GM21825 (cell line): ENCODE data around the gene YIPF5.

Experiments used
- ATAC-seq: cut with Tn5 transposase; IDR thresholded peaks from one replicate; pipeline ENCODE4 v1.9.1; 2021; ENCODE audit warnings: mild to moderate bottlenecking, moderate library complexity; ENCODE audit not compliant: unreplicated experiment

The YIPF5 gene

GRCh38 chr5:144183254-144183889 lies 12.9 kb upstream of the YIPF5 start:
- no peak for ATAC-seq

- no peak for ATAC-seq
Observed at GRCh38 chr5:144179226-144179625, 8.8 kb upstream of the YIPF5 start.

GRCh38 chr5:144177548-144177947 lies 7.1 kb upstream of the YIPF5 start:
- ATAC-seq, result no peak

DNA sequence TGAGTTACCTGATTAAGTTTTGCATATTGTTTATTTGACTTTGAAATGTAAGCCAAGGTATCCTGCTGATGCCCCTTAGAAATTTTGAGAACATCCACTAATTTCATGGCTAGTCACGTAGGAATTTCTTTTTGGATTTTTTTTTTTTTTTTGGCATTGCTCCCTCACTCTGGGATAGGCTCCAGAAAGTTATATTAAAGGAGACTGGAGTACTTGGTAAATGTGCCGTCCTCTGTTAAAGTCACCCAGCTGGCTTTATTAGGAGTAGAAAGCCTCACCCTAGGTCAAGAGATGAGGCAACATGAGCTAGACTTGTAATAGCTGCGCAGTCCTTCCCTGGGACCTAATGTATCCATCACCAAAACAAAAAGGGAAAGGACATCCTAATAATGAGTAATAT lies 3.3 kb upstream of the YIPF5 start:
- no peak for ATAC-seq

- peak; percentile 1 for ATAC-seq
Observed at GRCh38 chr5:144169904-144170275, 569 bp downstream of the YIPF5 start.

DNA sequence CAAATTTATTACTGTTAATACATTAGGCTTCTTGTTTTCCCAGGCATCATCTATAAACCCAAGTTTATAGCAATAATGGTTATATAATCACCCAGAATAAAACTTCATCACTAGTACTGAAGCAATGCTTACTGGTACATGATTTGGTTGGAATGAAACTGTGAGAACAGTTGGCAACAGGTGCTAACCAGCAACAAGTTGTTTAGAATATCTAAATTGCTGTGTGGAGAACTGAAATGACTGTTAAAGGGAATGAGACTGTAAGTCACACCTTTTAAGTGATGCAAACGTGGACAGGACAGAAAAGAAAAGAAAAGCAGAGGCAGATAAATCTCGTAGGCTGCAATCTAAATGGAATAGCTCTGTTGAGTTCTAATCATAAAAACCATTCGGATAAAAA lies 2.5 kb downstream of the YIPF5 start:
- ATAC-seq, result no peak

GRCh38 chr5:144166696-144167095 lies 3.8 kb downstream of the YIPF5 start:
- ATAC-seq, result no peak

DNA sequence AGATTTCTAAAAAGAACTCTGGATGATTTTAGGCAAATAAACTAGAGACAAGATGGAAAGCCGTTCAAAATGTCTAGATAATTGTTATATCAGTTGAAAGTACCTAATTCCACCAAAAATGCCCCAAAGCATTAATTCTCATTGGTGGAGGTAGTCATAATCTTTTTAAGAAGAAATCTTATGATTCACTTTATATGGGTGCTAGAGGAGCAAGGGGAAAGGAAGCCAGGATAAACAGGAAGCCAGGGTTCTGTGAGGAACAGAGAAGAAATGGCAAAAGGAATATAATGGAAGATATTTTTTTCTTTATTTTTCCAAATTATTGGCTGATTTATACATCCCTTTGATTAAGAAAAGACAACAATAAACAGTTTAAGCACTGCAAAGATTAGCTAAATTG lies 7.8 kb downstream of the YIPF5 start:
- ATAC-seq, result no peak

DNA sequence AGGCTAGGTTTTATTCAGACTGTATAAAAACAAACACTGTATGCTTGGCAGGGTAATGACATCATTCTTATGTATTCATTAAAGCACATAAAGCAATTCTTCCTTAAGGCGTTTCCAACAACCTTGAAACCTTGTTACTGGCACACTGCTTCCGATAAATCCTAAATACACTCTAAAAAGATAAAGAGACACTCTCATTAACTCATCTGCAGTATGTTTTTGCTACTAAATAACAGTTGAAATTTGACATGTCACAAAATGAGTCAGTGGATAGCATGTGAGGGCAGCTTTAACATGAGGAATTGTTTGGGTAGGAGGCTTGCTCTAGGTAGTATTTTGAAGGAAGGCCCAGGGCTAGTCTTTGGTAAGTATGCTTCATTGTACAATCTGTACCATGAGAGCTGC lies 13.7 kb downstream of the YIPF5 start:
- ATAC-seq, result no peak

GRCh38 chr5:144151026-144151425 lies 19.4 kb downstream of the YIPF5 start:
- no peak for ATAC-seq

DNA sequence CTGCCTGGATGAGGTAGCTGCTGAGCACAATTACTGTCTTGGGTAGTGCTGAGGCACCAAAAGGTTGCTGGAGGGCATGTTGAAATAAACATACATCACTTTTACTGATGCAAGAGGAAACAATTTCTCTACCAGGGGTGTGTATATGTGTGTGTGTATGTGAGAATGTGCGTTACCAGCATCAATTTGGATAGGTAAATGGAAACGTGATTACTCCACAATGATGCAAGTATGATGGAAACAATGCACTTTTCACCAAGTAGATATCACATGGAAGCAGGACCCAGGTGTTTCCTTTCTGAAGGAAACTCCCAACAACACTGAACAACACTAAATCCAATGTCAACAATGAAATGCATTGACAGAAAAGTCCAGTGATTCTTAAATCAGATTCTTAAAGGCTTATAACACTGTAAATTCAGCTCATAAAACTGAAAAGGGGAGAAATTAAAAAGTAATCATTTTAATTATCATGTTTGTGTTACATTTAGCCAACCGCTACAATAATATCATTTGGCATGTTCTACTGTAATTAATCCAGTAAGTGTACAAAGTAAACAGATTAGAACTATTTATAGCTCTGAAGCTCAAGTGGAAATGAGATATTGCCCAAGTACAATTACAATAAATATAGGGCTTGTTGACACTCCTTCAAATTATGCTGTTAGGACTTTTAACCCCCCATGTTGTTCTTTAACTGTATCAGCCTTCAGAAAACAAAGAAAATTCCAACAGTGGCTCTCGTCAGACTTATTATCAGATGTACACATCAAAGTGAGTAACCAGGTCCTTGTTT lies 25.3 kb downstream of the YIPF5 start:
- no peak for ATAC-seq

DNA sequence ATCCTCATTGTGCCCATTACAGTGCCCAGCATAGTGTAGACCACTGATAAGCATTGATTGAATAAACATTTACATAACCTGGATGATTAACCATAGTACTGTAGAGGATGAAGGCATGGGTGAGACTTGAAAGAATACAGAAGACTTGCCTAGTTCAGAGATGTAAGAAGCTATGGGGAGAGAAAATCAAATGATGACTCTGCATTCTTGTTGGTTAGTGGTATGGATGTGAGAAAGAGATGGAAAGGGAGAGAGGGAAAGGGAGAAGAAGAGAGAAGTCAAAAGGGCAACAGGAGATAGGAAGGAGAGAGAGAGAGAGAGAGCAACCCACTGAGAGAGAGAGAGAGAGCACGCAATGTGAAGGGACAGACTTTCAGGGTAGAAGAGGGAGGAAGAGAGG lies 26.8 kb downstream of the YIPF5 start:
- ATAC-seq, result no peak

- ATAC-seq, result no peak
Observed at GRCh38 chr5:144142824-144143162, 27.7 kb downstream of the YIPF5 start.

DNA sequence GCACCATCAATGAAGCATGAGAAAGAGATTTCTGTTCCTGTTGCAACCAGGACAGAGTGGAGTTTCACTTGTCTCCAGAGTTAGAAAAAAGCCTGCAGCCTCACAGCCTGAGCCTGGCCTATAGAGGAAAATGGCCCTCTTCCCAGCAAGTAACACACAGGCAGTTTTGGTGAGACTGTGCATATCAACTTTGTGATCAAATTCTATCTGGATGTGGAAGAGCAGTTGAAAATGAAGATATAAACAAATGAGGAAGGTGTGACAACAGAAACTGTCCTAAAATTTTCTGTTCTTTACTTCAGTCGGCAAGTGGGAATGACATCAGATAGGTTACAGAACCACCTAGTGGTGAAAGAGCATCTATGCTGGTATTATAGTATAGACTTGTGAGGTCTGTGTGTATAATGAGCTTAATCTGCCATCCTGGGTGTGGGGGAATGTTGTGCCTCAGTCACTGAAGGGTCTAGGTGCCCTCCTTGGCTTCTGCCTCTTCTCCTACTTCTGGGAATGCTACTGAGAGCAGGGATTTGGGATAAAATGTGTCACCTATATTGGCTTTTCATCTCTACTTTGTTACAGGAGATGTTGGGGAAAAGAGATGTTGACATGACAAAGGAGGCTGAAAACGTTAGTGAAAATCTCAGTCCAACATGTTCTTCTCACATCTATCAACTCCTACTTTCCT lies 28.2 kb downstream of the YIPF5 start:
- ATAC-seq, result peak; percentile 96

DNA sequence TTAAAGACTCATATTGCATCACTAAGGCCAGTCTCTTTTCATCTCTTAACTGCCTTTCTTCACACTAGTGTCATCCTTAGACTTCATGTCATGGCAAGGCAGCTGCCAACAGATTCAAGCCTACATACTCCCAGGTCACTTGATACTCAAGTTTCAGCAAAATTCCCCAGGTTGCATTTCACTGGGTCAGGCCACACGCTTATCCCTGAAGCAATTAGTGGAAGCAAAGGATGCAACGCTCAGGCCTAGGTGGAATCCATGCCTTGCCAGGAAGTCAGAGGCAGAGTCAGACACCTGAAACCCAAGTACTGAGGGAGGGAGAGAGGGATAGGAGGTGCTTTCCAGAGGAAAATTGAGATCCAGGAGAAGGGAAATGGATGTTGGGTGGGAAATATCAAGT lies 28.9 kb downstream of the YIPF5 start:
- ATAC-seq, result no peak

GRCh38 chr5:144139586-144139985 lies 30.9 kb downstream of the YIPF5 start:
- ATAC-seq, result no peak

DNA sequence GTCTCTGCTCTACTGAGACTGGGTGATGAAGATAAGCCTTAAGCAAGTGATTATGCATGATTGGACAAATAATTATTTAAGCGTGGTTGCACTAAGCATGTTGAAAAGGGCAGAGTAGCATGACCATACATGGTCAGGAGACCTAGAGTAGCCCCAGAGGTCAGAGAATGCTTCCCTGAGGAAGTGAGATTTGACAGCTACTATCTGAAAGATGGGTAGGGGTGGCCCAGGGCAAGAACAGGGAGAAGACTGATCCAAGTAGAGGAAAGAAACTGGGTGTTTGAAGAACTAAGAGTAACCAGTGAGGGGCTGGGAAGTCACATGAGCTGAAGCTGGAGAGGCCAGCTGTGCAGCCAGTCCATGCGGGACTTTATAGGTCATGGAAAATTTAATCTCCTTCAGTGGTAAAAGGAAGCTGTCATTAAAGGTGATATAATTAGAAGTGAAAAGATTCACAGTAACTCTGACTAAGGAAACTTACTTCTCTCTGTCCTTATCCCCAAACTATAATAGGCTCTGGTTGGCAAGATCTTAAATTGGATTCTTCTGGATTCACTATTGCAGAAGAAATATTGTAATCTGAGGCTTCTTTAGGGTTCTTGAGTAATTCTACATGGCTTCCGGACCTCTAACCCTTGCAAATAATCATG lies 35.2 kb downstream of the YIPF5 start:
- no peak for ATAC-seq

DNA sequence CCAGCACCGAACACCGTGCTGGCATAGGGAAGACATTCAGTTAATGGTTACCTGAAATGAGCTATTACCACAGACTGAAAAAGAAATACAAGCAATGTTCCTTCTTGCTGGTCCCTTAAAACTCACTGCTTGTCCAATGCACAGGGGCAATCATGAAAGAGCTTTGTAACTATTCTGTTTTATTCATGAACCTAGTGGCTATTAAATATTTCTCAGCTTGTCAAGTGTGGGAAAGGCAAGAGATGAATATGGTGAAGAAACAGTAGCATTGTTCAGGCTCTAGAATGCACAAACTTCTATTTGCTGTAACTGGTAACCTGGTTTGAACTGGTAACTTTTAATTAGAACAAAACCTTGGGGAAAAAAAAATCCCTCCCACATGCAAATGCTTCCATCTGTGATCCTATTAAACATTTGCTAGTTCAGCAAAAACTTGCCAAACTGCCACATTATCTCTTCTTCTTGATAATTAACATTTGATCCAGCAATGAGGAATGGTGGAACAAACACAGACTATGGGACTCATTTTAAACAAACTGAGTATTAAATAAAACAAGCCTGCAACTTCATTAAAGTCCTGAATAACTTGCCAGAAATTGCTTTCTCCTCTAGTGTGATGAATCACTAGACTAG lies 36.1 kb downstream of the YIPF5 start:
- ATAC-seq, result no peak

GRCh38 chr5:144133050-144133633 lies 37.3 kb downstream of the YIPF5 start:
- no peak for ATAC-seq

DNA sequence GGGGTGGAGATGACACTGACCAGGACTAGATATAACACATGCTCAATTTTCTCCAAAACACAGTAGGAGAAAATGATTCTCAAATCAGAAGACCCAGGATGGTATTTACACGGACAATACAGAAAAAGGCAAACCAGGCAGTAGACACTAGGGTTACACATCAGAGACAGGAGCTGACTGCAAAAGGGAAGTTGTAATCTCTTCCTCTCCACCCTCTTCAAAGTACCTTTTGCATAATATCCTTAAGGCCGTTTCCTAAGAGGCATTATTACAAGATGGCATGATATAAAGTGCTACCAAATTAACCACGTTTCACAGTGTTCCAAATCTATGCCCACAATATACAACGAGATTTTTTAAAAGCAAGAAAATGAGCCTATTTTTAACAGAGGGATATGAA lies 39.2 kb downstream of the YIPF5 start:
- ATAC-seq, result no peak

DNA sequence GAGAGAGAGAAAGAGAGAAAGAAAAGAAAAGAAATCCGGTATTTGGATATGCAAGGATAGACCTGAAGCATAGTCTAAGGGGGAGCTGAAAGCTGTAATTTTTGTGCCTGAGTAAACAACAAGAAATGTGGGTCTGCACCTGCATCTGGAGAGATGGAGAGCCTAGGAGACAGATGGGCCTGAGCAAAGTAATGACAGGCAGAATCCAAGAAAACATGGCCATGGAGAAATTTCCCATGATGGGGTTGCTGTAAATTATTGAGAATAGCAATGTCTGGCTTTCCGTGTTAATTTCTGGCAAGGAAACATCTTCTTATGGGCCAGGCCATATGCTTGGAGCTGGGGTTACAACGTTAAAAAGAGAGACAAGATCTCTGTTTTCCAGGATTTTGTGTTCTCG lies 40.2 kb downstream of the YIPF5 start:
- ATAC-seq, result no peak
